DND-41 (cell line): Measurements from ENCODE around the gene SLC4A5.

ENCODE experiments used
- CTCF ChIP-seq: IDR thresholded peaks from 2 replicates; pipeline ENCODE4 v1.5.1; 2012; ENCODE audit warnings: borderline replicate concordance, low read length, moderate library complexity, mild to moderate bottlenecking; ENCODE audit not compliant: poor library complexity, severe bottlenecking; ENCODE audit errors: extremely low read depth
- EZH2 ChIP-seq: IDR thresholded peaks from 3 replicates; pipeline ENCODE4 v1.6.1; 2012; ENCODE audit warnings: borderline replicate concordance, low read depth, mild to moderate bottlenecking, moderate library complexity, low read length, inconsistent platforms; ENCODE audit not compliant: severe bottlenecking

- TF ChIP-seq CTCF (no peak), EZH2 (no peak)
Measured at GRCh38 chr2:74361327-74361726, 18.1 kb upstream of the SLC4A5 start.
